PC-3 (cell line): ENCODE data around the gene COL6A2. TPM values are rescaled to one million over a fixed set of nuclear protein-coding genes. Genes with fewer than 3 reads are reported as not detected.
A peak's percentile ranks its signal among the peaks of the same experiment; 100 is the strongest.

Experiments
- ATAC-seq: fragments of 200-7000 bp; cut with Tn5 transposase; 2 replicates; pipeline ENCODE4 v1.9.1; 2020; ENCODE audit warnings: mild to moderate bottlenecking, moderate library complexity
- BruUV-seq: library from RNA; stranded (reverse); fragments of 400-500 nt; replicated peaks from 2 replicates; lab custom pipeline; 2021; lab: Mats Ljungman, UMichigan
- CTCF ChIA-PET: fragments of 300-600 bp; sonication (Branson Sonifier 250); formaldehyde crosslinking; loops from one replicate; lab custom pipeline; 2022; ENCODE audit warnings: antibody characterized with exemption; lab: Charles Lee
- POLR2A ChIA-PET: fragments of 300-600 bp; sonication (Branson Sonifier 250); formaldehyde crosslinking; loops from one replicate; lab custom pipeline; 2022; ENCODE audit warnings: antibody characterized with exemption; ENCODE audit not compliant: unreplicated experiment; lab: Charles Lee
- DNase-seq: peaks from one replicate; pipeline ENCODE4 v3.0.0-alpha.2; 2015
- H2AFZ ChIP-seq: fragments of 300-600 bp; sonication (generic); 2 replicates; pipeline ENCODE4 v1.6.0; 2016; ENCODE audit warnings: antibody characterized with exemption, low read length
- H3F3A ChIP-seq: fragments of 300-600 bp; sonication (generic); one replicate; pipeline ENCODE4 v1.6.0; 2017; ENCODE audit warnings: antibody characterized with exemption, low read length, control low read depth, mild to moderate bottlenecking; ENCODE audit not compliant: unreplicated experiment
- H3K27ac ChIP-seq: fragments of 300-600 bp; sonication (generic); 2 replicates; pipeline ENCODE4 v1.5.1; 2016; ENCODE audit warnings: mild to moderate bottlenecking, low read length
- H3K27me3 ChIP-seq: fragments of 300-600 bp; sonication (generic); 2 replicates; pipeline ENCODE4 v1.6.1; 2016; ENCODE audit warnings: low read length, mixed read lengths
- H3K36me3 ChIP-seq: fragments of 300-600 bp; sonication (generic); 2 replicates; pipeline ENCODE4 v1.6.1; 2016; ENCODE audit warnings: low read depth, mixed run types, low read length, mixed read lengths
- H3K4me1 ChIP-seq: fragments of 300-600 bp; sonication (generic); 2 replicates; pipeline ENCODE4 v1.5.1; 2016; ENCODE audit warnings: low read length; ENCODE audit not compliant: insufficient read depth
- H3K4me2 ChIP-seq: fragments of 300-600 bp; sonication (generic); 2 replicates; pipeline ENCODE4 v1.6.0; 2016; ENCODE audit warnings: low read length
- H3K4me3 ChIP-seq: fragments of 300-600 bp; sonication (generic); 2 replicates; pipeline ENCODE4 v1.5.1; 2016; ENCODE audit warnings: mild to moderate bottlenecking, low read length, mixed read lengths
- H3K79me2 ChIP-seq: fragments of 300-600 bp; sonication (generic); 2 replicates; pipeline ENCODE4 v1.6.1; 2017; ENCODE audit warnings: low read length, mixed read lengths
- H3K9ac ChIP-seq: fragments of 300-600 bp; sonication (generic); 2 replicates; pipeline ENCODE4 v1.6.0; 2016; ENCODE audit warnings: mild to moderate bottlenecking, low read length
- H3K9me2 ChIP-seq: fragments of 300-600 bp; sonication (generic); replicated peaks from 2 replicates; pipeline ENCODE4 v1.6.1; 2016; ENCODE audit warnings: mixed run types, low read length, mixed read lengths
- H3K9me3 ChIP-seq: fragments of 300-600 bp; sonication (generic); 2 replicates; pipeline ENCODE4 v1.6.1; 2016; ENCODE audit warnings: low read length, mixed read lengths
- H4K20me1 ChIP-seq: fragments of 300-600 bp; sonication (generic); 2 replicates; pipeline ENCODE4 v1.6.1; 2016; ENCODE audit warnings: low read length, mixed read lengths
- CTCF ChIP-seq: fragments of 300-600 bp; sonication (generic); conservative IDR thresholded peaks from 2 replicates; pipeline ENCODE4 v1.5.1; 2017; ENCODE audit warnings: antibody characterized with exemption, low read depth, mild to moderate bottlenecking, low read length
- EZH2 ChIP-seq: fragments of 300-600 bp; sonication (generic); IDR thresholded peaks from one replicate; pipeline ENCODE4 v1.6.1; 2017; ENCODE audit warnings: antibody characterized with exemption, mild to moderate bottlenecking, low read length; ENCODE audit not compliant: unreplicated experiment
- EZH2phosphoT487 ChIP-seq: fragments of 300-600 bp; sonication (generic); IDR thresholded peaks from 2 replicates; pipeline ENCODE4 v1.6.1; 2018; ENCODE audit warnings: mild to moderate bottlenecking, antibody characterized with exemption, low read length, borderline replicate concordance
- intact Hi-C: fragments of 100-400 bp; cut with micrococcal nuclease; formaldehyde crosslinking; loops from 2 replicates; pipeline ENCODE4 v1.9.0; 2023
- total RNA-seq: library from RNA; depleted of rRNA; stranded (reverse); fragments of >200 nt; gene quantifications from 2 replicates; pipeline ENCODE4 v1.2.3, GENCODE V29; 2014

Gene COL6A2
- total RNA-seq, 1 experiment from 2014 or later = 521 TPM

- CTCF ChIA-PET = no interaction called here
- no peaks in the 10 kb centered on the region for H3K9me2 ChIP-seq
- TF ChIP-seq EZH2 (no peak), CTCF (no peak), EZH2phosphoT487 (no peak)
- H3K27ac ChIP-seq = peak overlapping the region; percentile 97
- H3K4me2 ChIP-seq = peak overlapping the region; percentile 30
- peaks cover 17% of the 10 kb centered on the region for H3K79me2 ChIP-seq
- peak overlapping the region; percentile 82 for H3K9ac ChIP-seq
- H3K27me3 ChIP-seq = no peaks in the 10 kb centered on the region
- no peak overlapping the region for H3K4me3 ChIP-seq
- intact Hi-C loops = loop anchor here (5.0 kb wide), 1 partner anchor 68 kb away; the partner anchor contains the start of gene COL6A1
- H3F3A ChIP-seq = peaks cover 15% of the 10 kb centered on the region
- POLR2A ChIA-PET = no interaction called here
- H3K36me3 ChIP-seq = no peaks in the 10 kb centered on the region
- no TSS peak for BruUV-seq
- no peak for ATAC-seq
- no peaks in the 10 kb centered on the region for H4K20me1 ChIP-seq
- no peak for DNase-seq
- H3K9me3 ChIP-seq = no peaks in the 10 kb centered on the region
- peaks cover 57% of the 10 kb centered on the region for H3K4me1 ChIP-seq
- H2AFZ ChIP-seq = no peak overlapping the region
These were observed 47.8 kb upstream of the COL6A2 start for GRCh38 chr21:46049890-46050667.

GRCh38 chr21:46050668-46051378 is 47.1 kb upstream of the COL6A2 start:
- ChIA-PET POLR2A (no interaction called here), CTCF (no interaction called here)
- no peaks in the 10 kb centered on the region for H3K36me3 ChIP-seq
- H3K4me3 ChIP-seq = no peak overlapping the region
- H3K9me3 ChIP-seq = no peaks in the 10 kb centered on the region
- peaks cover 8% of the 10 kb centered on the region for H3F3A ChIP-seq
- DNase-seq (no peak), ATAC-seq (no peak)
- peak overlapping the region; percentile 97 for H3K27ac ChIP-seq
- H3K9ac ChIP-seq = peak overlapping the region; percentile 82
- no peak overlapping the region for H3K4me2 ChIP-seq
- no peak for TF ChIP-seq EZH2
- no TSS peak for BruUV-seq
- peaks cover 57% of the 10 kb centered on the region for H3K4me1 ChIP-seq
- no peak overlapping the region for H2AFZ ChIP-seq
- no peaks in the 10 kb centered on the region for H3K27me3 ChIP-seq
- no peaks in the 10 kb centered on the region for H3K9me2 ChIP-seq
- H4K20me1 ChIP-seq = no peaks in the 10 kb centered on the region
- intact Hi-C loops = loop anchor here (5.0 kb wide), 1 partner anchor 69 kb away; the partner anchor contains the start of gene COL6A1
- H3K79me2 ChIP-seq = peaks cover 17% of the 10 kb centered on the region

GRCh38 chr21:46051379-46051770 is 46.5 kb upstream of the COL6A2 start:
- peaks cover 3% of the 10 kb centered on the region for H3F3A ChIP-seq
- peak overlapping the region; percentile 80; the same call in 1 of the 2 replicates for H3K9ac ChIP-seq
- TF ChIP-seq EZH2 (no peak), CTCF (no peak), EZH2phosphoT487 (no peak)
- peak overlapping the region; percentile 97 for H3K27ac ChIP-seq
- no peaks in the 10 kb centered on the region for H3K9me3 ChIP-seq
- no peaks in the 10 kb centered on the region for H3K36me3 ChIP-seq
- intact Hi-C loops = loop anchor here (5.0 kb wide), 1 partner anchor 69 kb away; the partner anchor contains the start of gene COL6A1
- peaks cover 57% of the 10 kb centered on the region for H3K4me1 ChIP-seq
- BruUV-seq = no TSS peak
- H3K79me2 ChIP-seq = peaks cover 17% of the 10 kb centered on the region
- no peak overlapping the region for H2AFZ ChIP-seq
- H3K27me3 ChIP-seq = no peaks in the 10 kb centered on the region
- no peak overlapping the region for H3K4me3 ChIP-seq
- no peaks in the 10 kb centered on the region for H3K9me2 ChIP-seq
- DNase-seq = no peak
- H4K20me1 ChIP-seq = no peaks in the 10 kb centered on the region
- no peak overlapping the region for H3K4me2 ChIP-seq
- ChIA-PET CTCF (no interaction called here), POLR2A (interaction anchor here (0.6 kb wide), 1 partner anchor 14 kb away, joined by 4 read pairs; no protein-coding TSS in a partner anchor)
- ATAC-seq = no peak
